NCI-H82 (cell line): ENCODE data around the gene MYLK2.

Source experiments
- DNase-seq: peaks from one replicate; lab custom pipeline; 2025; lab: John Stamatoyannopoulos, UW

MYLK2 gene

DNA sequence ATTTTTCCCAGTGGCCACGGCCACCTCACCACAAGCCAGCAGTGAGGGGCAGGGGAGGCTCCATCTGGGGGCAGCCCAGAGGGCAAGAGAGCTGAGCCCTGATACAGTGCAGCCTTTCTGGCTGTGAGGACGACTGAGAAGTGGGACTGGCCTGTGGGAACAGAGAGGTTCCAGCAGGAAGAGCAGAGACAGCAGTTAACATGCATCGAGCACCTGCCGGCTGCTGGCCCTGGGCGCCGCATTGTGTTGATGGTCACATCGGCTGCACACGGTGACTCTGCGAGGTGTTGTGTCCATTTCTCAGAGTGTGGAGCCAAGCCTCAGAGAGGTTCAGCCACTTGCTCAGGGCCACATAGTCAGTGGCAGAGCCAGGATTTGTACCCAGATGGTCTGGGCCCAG, 16.4 kb downstream of the MYLK2 start:
- no peak for DNase-seq

DNA sequence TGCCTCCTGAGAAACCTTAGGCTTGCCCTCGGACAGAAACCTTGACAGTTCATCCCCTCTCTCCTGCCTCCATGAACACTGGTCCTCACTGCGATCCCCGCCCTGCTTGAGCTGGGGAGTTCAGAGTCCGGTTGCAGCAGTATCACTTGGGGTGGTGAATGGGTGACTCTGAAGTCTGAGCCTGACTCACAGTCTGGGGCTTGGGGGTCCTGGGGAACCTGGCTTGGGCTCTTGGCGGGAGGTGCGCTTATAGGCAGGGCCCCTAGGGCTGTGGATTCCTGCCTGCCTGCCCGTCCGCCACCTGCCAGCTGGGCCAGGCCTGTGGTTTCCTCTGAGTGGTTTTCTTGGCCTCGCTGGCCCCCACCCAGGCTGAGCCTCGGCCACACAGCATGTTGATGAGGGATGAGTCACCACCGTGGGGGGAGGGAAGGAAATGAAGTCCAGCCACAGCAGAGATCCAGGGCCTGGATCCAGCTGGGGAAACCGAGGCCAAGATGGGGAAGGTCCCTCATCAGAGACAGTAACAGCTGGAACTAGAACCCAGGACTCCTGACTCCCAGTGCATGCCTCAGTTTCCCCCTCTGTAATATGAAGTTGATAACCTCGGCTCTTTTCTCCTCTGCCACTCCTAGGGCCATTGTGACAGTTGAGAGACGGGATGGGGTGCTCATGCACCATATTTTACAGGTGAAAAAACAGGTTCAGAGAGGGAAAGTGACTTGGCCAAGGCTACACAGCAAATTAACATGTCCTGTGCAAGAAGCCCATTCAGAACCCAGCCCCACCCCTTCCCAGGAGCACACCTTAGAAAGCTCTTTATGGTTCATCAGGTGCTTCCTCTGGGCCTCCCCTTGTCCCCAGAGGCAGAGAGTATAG, 17.1 kb downstream of the MYLK2 start:
- no peak for DNase-seq

DNA sequence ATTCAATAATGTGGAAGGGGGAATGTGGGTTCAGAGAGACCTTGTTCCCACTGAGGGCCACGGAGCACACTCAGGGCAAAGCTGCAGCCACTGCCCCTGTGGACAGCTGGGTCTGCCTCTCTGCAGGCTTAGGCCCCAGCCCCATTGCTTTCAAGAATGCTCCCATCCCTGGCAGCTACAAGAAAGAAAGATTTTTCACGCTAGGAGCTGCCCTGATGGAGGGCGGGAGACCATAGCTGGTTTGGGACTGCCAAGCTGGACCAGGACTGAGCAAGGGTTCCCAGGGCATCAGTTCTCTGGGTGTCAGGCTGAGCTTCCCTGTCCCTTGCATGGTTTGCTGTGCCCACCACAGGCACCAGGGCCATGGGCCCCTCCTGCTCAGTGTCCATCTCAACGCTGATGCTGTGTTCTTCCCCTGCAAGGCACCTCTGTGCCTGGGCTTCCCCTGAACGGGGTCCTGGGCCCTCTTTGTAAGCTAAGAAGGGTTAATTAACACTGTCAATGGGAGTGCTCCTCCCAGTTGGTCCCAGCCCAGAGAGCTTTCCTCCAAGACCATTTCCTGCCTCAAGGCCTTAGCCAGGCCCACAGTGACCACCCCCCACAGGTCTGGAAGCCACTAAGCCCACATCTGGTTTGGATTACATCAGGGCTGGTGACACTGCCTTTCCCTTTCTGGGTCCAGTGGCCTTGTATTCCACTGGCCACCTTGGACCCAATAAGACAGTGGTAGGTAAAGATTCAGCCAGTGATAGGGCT, 17.9 kb downstream of the MYLK2 start:
- no peak for DNase-seq

DNA sequence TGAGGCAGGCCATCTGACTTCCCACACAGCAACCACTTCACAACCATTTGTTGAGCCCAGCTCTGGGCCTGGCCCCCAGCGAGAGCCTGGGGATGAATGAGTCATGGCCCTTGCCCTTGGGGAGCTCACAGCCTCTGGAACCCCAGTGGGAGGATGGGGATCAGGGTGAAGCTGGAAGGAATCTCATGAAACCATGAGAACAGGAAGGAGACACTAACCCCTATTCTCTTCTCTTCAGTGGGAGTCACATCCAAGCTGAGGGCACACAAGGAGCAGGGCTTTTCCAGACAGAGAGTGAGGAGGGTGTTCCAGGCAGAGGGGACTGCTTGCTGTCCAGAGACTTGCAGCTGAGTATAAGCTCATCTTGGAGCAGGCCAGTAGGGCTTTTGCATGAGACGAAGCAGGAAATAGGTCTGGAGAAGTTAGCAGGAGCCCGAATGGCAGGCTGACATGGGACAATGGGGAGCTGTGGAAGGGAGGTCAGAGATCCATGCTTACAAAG, 18.8 kb downstream of the MYLK2 start:
- DNase-seq, result no peak

DNA sequence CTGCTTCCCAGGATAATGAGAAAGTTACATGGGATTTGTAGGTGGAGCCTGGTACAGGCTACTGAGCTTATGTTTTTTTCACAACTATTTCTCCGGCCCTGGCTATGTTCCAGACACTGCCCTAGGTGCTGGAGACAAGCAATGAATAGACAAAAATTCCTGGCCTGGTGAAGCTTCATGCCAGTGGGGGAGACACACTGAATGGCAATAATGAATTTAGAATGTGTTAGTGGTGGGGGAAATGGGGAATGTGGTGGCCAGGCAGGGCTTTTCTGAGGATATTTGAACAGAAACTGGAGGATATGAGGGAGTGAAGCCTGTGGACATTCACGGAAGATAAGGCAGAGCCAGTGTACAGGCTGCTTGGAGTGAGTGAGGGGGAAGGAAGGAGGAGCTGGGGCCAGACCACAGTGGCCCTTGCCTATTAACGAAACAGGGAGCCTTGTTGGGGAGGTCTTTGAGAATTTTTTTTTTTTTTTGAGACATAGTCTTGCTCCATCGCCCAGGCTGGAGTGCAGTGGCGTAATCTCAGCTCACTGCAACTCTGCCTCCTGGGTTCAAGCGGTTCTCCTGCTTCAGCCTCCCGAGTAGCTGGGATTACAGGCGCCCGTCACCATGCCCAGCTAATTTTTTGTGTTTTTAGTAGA, 19.6 kb downstream of the MYLK2 start:
- DNase-seq, result no peak

DNA sequence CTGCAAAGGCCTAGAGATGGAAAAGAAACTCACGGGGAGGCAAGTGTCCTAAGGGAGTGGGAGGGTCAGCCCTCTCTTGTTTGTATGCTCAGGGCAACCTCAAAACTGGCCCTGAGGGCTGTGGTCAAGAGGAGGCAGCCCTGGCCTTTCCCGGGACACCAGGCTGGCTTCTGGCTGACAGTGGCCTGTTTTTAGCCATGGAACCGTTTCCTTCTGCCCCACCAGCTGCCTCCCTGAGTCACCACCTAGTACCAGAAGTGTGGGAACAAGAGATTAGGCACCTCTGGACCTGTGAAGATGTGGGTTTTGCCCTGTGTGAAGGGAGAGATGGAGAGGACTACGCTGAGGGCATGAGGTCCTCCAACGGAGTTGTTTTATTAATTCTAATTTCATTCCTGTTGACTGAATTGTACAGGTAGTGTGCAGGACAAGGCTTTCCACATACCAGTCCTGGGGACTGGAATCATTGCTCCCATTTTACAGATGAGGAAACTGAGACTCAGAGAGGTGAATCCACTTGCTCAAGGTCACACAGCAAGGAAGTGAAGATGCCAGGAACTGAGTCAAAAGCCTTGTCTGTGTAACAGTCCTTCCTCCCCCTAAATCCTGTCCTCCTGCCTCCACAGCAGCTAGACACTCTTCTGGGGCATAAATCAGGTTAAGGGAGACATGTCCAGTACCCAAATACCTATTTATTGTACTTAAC, 20.8 kb downstream of the MYLK2 start:
- no peak for DNase-seq

DNA sequence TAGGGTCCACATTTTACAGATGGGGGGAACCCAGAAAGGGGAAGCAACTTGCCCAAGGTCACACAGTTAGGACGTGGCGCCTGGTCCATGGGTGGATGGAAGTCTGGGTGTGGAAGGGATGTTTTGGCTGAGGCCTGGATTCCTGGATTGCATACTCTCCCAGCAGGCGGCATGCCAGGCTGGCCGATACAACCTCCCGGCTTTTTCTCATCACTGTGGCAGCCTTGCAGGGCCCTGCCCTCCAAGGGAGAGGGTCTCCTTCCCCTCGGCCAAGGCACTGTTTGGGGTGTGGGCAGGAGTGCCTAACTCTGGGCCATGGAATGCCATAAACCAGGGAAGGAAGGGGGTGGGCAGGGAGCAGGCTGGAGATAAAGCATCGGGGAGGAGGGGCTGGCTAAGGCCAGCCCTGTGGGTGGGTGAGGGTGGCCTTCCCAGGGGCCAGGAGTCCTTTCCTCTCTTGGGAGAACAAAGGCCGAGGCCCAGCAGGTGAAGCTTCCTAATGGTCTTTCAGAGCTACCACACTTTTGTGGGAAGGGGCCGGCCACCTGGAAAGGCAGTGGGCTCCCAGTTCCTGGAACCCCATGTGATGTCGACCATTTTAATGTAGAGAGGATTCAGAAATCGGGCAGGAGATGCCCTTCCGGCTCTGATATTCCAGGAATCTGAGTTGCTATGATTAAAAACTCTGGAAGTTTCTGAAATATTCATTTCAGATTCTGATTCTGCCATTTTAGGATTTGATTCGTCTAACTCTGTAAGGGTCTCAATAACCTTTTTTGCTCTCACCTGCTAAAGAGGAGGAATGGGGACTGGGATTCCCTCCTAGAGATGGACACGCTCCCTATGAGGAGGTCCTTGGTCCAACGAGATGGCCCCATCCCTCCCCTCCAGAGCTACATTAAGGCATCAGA, 22.0 kb downstream of the MYLK2 start:
- no peak for DNase-seq

DNA sequence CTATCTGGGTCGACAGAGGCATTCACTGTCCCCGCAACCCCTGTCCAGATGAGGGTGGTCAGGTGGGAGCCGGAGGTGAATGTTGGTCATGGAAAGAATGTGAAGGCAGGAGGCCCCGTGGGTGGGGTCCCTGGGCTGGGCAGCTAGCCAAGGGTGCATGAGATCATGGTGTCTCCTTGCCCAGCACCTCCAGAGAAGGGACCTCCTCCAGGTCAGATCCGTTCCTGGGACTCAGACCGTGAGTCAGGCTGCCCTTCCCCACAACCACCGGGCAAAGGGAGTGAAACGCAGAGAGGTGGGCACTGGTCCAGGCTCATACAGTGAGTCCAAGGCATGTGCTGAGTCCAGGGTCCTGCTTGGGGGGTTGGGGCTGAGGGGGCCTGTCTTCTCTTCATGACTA, 22.8 kb downstream of the MYLK2 start:
- no peak for DNase-seq

DNA sequence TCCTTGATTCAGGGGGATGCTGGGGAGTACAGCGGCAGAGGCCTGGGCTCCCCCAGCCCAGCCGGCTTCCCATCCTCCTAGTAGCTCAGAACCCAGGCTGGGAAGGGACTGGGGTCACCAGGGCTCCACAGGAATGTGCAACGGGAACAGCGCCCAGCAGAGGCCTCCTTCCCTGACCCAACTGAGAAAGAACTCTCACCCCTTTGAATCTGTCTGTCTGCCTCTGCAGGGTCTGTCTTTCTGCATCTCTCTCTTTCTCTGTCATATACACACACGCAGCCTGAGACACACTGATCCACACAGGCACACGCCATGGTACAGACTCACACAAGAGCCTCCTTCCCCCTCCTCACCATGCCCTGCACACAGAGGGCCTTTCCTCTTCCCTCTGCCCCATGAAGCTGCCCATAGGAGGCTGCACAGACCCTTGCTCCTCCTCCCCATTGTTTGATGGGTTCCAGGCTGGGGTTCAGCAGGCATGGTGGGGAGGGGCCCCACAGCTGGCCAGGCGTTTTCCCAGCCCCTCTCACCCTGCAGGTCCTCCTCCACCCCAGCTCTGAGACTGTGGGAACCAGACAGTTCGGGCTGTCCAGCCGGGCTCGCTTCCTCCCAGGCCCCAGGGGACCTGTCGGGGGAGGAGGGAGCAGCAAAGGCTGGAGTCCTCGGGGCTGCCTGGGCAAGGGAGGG, 23.5 kb downstream of the MYLK2 start:
- no peak for DNase-seq

DNA sequence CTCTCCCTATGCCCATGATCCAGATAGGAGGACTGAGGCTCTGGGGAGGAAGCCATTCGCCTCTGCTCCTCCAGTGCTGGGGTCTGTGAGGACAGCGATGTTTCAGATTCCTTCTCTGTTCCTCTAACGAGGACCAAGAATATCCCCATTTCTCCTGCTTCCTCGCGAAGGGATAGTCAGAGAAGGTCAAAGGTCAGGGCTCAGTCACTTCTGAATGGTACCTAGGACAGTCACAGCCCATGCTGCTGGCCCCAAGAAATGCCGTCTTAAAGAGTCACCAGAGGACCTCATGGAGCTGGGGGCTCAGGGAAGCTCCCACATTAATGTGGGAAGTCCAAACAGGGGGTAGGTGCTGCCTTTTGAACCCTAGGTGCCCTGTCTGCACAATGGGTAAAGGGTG, 24.1 kb downstream of the MYLK2 start:
- DNase-seq, result no peak

DNA sequence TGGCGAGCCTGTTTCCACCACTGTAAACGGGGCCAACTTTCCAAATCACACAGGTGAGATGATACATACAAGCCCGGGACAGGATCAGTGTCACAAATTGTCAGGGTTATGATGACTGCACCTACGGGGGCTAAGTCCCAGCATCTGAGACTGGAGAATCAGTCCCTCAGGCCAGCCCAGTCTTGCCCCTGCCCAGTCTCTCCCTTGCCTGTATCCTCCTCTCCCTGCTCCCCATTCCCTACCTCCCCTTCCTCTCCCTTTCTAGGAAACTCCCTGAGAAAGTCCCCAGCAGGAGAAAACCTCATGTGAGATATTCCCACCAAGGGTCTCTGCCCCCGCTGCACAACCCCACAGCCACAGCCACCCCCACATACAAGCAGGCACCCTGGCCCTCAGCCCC, 24.7 kb downstream of the MYLK2 start:
- no peak for DNase-seq

DNA sequence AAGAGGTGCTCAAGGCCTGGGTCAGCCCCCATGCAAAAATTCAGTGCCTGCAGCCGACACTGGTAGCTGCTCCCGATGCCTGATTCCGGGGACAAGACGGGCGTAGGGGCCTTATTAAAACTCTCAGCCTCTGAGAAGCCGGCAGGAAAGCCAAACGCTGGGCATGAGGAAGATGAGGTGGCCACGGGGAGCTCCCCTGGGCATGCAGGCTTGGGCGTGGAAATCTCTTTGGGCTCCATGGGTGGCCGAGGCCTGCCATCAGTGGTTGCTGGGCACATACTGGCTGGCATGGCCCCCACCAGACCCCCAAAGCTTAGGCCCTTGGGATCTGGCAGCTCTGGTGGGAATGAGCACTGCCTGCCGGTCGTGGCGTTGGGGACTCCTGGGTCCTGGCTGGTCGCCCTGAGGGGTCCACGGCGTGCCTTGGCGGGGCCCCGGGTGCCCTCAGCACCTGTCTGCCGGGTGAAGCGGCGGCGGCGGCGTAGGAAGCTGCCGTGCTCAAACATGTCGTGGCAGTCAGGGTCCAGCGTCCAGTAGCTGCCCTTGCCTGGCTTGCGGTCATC, 25.7 kb downstream of the MYLK2 start:
- DNase-seq, result no peak

DNA sequence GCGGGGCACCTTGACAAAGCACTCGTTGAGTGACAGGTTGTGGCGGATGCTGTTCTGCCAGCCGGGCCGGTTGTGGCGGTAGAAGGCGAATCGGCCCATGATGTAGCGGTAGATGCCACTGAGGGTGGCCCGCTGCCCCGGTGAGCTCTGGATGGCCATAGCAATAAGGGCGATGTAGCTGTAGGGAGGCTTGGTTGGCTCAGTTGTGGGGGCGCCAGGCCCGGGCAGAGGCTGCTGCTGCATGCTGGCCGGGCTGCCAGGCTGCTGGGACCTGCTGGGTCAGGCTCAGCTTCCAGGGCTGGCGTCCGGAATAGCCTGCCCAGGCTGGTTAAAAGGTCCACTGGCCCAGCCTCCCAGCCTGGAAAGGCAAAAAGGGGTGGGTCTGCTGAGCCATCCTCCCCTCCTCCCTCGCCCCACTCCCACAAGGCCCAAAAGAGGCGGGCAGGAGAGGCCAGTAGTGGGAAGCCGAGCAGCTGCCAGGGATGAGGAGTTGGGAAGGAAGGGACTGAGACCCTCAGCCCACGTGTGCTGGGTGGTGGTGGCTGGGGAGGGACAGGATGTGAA, 26.2 kb downstream of the MYLK2 start, which contains the start of gene FOXS1:
TSS of gene FOXS1 (minus strand) at position 305 of the 564 bp plus-strand sequence. CDS start at position 243, 62 bp downstream.
- peak; percentile 25 for DNase-seq

DNA sequence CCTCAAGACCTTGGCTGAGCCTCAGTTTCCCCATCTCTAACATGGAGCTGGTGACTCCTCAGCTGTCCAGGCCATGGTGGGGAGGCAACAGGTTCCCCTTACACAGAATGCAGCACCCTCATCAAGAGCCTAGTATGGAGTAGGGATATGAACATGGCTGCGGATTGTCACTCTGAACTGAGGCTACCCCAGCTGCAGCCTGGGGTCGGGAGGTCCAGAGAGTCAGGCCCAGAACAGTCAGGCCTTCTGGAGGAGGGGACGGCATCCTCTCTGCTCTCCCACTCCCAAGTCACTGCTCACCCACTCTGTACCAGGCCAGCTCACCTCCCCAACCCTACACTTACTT, 27.6 kb downstream of the MYLK2 start:
- DNase-seq, result no peak

DNA sequence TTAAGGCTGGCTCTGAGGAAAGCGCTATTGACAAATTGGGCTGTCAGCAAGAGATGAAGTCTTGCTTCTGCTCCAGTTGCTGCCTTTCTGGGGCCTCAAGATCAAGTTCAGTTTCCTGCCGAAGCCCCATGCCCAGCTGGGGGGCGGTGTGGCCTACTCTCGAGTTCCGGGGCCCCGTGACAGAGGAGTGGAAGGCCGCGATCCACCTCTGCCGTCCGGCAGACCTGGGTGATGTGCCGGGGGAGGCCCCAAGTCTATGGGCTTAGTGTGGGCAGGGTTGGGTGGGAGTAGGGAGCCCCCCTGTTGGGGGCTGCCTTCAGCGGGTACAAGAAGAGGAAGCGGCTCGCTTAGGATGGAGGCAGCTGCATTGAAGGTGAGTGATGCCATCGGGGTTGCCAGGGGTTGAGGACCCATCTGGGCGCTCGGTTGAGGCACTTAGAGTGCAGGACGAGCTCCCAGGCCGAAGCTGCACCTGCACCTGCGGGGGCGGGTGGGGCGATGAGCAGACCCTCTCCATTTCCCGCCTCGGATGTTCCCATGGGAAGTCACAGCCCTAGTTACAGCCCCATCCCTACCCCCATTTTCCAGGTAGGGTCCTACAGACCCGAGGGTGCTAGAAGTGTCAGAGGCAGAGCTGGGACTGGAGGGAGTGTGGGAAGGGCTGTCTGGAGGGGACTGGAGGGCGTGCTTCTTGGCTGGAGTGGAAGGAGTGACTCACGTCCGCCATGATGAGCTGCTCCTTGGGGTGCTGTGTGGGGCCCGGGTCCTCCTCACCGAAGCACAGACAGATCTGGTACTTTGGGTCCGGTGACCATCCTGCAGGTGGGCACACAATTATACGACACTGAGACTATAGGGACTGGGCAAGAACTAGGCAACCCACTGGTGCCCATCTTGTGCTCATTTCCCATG, 29.2 kb downstream of the MYLK2 start:
- DNase-seq, result no peak

DNA sequence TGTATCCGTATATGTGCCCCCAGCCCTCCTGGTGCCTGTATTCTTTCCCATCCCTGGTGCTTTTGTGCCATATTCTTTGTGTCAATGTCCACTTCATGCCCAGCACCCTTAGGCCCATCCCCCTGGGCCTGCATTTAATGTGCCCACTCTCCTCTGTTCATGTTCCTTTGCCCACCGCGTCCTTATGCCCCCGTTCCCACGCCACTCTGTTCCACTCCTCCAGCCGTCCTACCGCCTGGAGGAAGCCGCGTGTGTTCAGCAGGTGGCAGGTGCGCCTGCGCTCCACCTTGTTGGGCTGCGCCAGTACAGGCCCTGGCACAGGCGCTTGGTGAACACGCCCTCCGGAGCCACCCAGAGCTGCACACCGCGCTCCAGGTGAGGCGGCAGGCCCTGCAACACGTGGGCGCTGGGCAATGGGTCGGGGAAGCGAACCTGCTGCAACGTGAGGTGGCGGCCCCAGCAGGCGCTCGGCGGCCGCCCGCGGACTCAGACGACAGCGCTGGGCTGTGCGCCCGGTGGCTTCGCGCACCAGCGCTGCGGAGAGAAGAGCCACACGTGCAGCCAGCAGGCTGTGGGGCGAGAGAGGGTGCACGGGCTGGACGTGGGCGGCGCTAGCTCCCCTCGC, 30.3 kb downstream of the MYLK2 start:
- no peak for DNase-seq

DNA sequence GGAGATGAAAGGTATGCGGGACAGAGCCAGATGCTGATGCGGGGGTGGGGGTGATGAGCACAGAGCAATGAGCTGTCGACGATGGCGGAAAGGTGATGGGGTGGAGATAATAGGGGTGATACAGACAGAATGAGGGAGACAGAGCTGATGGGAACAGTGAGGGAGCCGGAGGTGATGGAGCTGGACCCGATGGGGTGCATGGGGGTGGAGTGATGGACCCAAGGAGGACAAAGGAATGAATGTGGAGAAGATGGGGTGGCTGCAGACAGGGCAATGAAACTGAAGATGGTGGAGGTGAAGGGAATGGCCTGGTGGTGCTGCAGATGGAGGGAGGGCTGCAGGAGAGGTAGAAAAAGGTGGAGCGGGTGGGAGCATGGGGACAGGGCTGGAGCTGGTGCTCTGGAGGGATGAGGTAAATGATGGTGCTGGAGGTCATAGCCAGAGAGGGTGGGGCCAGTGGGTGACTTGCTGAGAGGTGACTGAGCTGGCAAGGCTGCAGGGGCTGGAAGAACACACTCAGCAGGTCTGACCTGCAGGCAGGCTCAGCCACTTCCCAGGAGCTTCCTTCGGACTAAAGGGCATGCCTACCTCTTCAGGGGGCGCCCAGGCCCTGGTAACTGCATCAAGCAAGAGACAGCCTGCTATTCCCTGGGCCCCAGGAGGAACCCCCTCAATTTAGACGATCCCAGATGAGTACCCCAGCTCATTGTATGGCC, 32.2 kb downstream of the MYLK2 start:
- no peak for DNase-seq
